SH-SY5Y (cell line): ENCODE results near the gene PACS2.

Experiments used
- GATA2 ChIP-seq: IDR thresholded peaks from 2 replicates; pipeline ENCODE4 v1.6.1; 2011; ENCODE audit warnings: mild to moderate bottlenecking, low read depth, low read length
- GATA3 ChIP-seq: IDR thresholded peaks from 2 replicates; pipeline ENCODE4 v1.6.1; 2011; ENCODE audit warnings: low read depth, mild to moderate bottlenecking, low read length, moderate library complexity

The PACS2 gene

DNA sequence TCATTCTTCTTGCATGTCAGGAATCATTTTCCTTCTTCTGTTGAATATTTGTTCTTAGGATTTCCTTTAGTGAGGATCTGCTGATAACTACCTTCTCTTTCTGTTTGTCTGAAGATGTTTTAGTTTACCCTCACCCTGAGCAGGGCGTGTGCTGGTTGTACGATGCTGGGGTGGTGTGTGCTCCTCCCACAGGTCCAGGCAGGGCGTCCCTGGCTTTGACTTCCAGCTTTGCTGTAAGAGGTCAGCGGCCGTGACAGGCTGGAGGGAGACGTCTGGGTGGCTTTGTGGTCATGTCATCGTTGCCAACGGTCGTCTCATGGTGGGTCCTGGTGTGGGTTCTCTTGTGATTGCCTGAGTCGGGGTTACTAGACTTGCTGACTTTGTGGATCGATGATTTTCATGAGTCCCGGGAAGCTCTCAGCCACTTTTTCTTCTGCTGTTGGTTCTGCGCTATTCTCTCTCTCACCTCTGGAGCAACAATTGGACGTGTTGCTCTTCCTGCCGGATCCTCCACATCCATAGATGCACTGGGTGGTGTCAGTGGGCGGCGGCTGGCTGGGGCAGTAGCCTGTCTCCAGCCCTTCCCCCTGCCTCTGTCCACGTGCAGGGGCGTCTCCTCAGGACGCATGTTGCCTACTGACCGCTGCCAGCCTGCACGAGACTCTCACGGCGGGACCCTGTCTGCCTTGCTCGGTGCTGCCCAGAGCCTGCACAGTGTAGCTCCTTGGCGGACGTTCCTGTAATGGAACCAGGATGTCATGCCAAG lies 8.4 kb downstream of the PACS2 start:
- TF ChIP-seq GATA2: no peak
- TF ChIP-seq GATA3: no peak

DNA sequence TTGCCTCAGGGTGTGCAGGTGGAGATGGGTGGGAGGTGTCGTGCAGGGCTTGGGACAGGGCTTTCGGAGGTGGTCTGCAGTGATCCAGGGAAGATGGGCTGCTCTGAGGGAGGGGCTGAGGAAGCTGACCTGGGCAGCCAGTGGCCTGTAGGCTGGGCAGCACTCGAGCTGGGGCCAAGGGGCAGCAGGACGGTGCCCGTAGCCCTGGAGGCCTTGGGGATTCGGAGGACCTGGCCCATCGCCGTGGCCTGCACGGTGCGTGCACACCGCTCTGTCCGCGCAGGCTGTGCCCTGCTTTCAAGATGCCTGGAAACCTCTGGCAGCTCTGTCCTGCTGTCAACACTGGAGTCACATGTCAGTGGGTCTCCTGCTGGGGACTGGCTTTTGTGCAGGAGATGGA lies 9.1 kb downstream of the PACS2 start:
- TF ChIP-seq GATA2: no peak
- no peak for TF ChIP-seq GATA3

DNA sequence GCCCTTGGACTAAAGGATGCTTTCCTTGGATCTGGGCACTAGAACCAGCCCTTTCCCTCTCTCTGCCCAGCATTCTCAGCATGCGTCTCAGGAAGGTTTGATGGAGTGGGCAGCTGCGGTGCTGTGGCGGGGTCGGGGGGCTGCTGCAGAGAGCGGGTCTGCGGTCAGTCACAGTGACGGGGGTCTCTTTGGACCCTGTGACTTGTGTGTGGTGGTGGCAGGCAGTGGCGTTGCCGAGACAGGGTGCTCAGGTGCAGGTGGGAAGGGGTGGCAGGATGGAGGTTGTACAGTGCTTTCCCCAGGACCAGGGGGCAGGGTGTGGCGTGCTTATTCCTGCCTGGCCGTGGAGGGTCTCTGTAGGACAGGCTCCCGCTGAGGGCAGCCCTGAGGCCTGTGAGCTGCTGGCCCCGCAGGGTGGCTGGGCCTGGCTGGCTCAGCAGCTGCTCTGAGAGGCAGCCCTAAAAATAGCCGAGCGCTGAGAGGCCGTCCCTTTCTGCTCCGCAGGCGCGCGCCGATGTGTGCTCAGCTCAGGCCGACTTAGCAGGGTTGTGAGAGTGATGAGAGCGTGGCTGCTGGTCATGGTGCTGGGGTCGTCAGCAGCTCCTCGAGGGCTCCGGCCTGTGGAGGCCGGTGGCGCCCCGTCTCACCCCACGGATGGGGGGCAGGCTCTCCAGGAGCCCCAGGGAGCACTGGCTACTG lies 9.7 kb downstream of the PACS2 start:
- TF ChIP-seq GATA3 (no peak), GATA2 (no peak)

DNA sequence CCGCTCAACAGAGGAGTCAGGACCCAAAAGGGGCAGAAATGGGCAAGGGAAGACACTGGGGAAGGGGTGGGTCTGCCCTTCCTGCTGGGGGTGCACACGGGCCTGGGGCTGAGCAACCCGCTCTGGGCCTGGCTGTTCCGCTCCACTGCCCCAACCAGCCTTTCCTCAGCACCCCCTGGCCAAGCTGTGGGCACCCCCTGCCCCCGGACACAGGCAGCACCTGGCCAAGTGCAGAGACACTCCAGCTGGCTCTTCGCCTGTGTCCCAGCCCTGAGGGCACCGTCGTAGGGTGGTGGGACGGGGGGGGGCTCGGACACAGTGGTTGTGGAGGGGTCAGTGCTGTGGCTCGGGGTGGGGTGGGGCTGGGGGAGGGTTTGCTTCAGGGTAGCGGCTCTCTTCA lies 10.3 kb downstream of the PACS2 start:
- no peak for TF ChIP-seq GATA2
- TF ChIP-seq GATA3: no peak

DNA sequence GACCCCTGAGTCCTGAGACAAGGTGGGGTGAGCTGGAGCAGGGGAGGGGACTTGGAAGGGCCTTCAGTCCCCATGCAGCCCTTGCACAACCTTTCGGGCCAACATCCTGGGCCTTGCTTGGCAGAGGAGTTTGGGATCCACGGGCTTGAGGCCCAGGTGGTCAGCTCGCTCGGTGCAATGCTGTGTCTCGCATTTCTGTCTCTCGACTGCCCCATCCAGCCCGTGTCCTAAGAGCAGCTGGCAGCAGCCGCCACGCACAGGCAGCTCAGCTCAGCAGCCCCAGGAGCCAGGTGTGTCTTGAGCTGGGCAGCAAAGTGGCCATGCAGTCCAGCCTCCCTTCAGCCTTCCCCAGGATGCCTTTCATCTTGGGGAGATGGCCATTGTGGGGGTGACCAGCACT lies 10.8 kb downstream of the PACS2 start:
- TF ChIP-seq GATA2: no peak
- TF ChIP-seq GATA3: no peak

DNA sequence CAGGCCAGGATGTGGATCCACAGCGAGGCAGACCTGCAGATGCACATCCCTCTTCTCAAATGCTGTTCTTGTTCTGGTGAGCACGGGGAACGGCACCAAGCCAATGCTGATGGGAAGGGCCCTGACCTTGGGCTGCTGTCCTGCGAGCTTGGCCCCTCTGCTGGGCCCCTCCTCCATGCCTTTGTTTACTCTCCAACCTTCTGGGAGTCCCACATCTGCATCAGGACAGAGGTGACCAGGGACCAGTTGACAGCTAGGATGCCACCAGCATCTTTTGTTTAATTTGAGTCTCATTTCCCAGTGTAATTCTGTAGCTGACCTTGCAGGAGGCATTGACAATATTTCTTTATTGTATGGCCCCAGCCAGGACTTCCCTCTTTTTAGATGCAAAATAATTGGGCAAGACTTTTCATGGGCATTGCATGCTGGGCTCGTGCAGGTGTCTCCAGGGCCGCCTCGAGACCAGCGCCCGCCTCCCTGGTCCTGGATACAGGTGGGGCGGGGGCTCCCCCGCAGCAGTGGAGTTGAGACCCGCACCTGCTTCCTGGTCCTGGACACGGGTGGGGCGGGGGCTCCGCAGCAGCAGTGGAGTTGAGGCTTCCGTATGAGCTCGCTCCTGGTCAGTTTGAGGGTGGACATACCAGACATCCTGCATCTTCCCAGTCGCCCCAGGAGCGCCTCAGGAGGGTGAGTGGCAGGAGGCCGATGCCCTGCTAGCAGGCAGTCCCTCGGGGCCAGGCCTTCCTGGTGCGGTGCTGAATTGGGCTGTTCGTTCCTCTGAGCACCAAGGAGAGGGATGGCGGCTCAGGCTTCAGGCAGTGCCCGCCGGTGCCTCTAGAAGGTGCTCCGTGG lies 11.4 kb downstream of the PACS2 start:
- no peak for TF ChIP-seq GATA2
- TF ChIP-seq GATA3: no peak

DNA sequence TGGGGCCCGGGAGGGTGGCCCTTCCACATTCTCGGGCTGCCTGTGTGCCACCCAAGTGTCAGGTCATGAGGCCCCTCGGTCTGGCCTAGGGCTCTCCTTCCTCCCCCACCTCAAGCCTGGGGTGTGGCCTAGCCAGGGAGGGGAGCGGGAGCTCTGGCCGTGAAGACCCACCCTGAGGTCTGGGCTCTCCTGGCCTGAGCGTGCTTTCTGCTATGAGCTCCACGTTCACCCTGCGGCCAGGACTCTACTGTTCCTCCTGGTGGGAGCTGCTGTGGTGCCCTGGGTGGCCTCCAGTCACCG lies 12.0 kb downstream of the PACS2 start:
- no peak for TF ChIP-seq GATA3
- TF ChIP-seq GATA2: no peak

DNA sequence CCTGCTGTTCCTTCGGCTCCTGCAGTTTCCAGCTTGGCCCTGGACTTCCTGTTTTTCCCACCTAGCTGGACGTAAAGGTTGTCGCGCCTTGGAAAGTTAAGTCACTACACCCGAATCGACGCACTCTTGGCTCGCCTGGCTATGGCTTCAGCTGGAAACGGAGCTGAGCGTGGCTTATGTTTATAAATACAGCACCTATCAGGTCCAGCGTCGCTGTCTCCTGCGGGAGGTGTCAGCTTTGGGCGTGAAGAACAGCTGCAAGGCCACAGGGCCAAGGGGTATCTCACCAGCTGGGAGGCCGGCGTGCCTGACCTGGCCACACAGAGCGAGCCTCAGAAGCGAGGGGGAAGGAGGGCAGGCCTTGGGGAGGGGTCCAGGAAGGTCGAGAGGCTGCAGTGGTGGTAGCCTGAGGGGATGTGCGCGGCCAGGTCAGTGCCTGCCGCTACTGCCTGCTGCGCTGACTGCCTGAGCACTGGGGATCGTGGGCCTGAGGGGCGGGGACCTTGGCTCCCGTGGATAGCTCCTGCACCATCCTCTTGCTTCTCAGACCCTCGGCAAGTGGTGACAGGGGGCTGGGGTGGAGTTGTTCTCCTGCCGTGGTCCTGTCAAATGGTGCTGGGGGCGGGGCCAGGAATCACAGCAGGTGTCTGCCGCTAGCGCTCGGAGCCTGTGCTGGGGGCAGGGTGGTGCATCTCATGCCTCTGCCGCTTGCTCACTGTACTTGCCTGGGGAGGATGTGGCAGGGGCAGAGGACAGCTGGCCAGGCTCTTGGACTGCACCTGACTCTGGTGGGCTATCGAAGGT lies 12.5 kb downstream of the PACS2 start:
- TF ChIP-seq GATA3 (no peak), GATA2 (no peak)

DNA sequence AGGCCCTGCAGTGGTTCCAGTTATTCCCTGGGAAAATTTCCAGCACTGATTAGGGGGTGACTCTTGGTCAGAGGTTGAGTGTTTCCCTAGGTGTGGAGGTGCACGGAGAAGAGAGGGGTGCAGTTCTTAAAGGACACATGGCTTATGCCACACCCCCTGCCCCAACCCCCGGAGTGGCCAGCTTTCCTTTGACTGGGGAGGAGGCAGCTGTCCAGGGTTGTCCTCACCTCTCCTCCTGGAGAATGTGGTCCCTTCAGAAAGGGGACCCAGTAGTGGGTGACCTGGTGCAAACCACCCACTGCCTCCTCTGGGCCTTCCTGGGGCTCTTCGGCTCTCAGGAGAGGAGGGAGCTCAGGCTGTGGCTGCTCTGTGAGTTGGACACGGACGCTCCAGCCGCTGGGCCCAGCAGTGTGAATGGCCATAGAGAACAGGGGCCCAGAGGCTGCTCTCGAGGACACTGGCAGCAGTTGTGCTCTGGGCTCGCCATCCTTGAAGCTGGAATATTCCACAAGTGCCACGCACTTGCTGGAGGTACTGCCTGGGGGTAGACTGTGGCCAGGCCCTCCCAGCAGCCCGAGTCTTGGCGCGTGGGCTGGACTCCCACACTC lies 13.6 kb downstream of the PACS2 start:
- TF ChIP-seq GATA3: no peak
- no peak for TF ChIP-seq GATA2

DNA sequence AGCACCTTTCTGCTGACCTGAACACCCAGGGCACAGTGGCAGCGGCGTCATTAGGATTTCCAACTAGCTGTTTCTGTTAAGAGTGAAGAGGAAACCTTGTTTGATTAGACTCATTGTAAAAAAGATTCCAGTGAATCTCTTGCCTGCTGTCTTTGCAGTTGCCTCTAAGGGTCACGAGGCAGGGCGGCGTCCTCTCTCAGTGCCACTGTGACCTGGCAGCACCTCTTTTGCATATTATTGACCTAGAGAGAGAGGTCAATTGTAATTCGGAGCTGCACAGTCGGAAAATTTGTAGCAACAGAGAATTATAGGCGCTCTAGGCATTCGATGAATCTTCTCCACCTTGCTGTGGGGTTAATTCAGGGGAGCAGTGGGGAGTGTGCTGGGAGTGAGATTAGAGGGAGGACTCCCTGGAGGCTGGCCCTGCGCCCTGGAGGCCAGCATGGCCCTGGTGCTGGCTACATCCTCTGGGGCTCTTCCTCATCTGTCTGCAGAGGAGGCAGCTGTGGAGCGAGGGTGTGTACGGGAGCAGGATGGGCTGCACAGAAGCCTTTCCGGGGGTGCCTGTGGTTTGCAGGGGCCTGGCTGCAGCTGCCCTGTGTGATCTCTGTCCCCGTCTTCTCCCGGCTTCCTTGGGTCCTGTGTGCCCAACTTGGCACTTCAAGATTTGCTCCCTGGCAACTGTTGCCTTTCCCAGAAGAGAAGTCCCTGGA lies 14.3 kb downstream of the PACS2 start:
- TF ChIP-seq GATA3 (no peak), GATA2 (no peak)

DNA sequence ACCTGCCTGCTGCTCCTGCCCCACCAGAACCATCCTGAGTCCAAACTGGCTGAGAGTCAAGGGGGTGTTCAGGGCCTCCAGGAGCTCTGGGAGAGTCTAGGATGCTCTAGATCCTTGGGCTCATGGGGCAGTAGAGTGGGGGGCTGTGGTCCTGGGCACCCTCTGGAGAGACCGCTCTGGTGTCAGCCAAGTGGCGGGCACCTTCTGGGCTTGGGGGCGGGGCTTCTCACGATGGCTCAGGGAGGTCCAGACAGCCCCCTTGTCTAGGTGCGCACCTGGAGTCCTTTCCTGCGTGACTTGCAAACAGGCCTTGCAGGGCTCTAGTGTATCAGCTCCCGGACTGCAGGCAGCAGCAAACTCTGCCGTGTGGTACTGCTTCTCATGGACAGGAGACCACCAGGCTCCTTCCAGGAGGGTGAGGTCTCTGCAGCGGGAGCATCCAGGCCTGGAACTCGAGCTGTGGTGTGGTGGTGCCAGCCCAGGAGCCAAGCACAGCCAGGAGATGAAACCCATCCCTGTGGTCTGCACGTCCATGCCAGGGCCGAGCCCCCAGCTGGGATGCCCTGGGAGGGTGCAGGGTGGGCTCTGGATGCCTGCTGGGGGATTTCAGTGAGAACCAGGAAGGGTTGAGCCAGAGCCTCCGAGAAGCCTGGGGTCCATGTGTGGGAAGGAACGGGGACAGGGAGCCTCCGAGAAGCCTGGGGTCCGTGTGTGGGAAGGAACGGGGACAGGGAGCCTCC lies 15.0 kb downstream of the PACS2 start:
- TF ChIP-seq GATA2 (no peak), GATA3 (no peak)

DNA sequence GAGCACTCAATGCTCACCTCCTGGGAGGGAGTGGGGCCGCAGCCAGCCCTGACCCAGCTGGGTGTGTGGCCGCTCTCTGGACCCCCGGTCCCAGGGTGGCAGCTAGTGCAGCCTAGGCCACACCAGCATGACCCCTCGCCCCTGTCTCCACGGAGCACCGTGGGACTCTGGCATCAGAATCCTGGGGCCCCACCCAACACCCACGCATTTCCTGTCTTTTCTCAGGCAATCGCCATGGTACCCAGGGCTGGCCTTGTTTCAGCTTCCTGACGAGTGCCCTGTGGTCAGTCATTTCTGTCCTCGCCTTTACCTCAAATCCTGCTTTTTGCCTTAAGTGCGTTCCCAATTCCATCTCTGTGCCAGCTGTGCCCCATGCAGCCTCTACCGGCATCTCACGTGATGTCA lies 15.9 kb downstream of the PACS2 start:
- TF ChIP-seq GATA3 (no peak), GATA2 (no peak)
